DLD1 (cell line): ENCODE data around the gene MEGF11.

Experiments
- in situ Hi-C: cut with HindIII; loops from 2 replicates; pipeline ENCODE4 v1.10.0; 2017; ENCODE audit warnings: low sequenced_read_pairs

MEGF11 gene

GRCh38 chr15:65935391-65935790 lies 318.2 kb downstream of the MEGF11 start:
- in situ Hi-C loops, result no loop called here

GRCh38 chr15:65931221-65931620 lies 322.3 kb downstream of the MEGF11 start:
- in situ Hi-C loops, result no loop called here

- in situ Hi-C loops, result no loop called here
Observed at GRCh38 chr15:65930134-65930533, 323.4 kb downstream of the MEGF11 start.

DNA sequence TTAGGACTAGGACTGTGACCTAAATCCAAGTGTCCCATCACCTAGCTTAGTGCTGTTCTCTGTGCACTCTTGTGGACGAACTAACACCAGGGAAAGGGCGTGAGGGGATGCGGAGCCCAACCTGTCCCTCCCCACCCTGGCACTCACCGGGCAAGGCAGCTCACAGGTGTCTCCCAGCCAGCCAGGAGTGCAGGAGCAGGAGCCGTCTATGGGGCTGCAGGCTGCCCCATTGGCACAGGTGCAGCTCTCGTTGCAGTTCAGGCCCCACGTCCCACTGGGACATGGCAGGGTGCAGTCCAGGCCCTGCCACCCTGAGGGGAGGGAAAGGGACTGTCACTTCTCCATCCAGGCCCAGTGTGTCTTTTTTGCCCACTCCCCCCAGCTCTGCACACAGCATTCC lies 324.0 kb downstream of the MEGF11 start:
- in situ Hi-C loops, result no loop called here

GRCh38 chr15:65927545-65927944 lies 326.0 kb downstream of the MEGF11 start:
- in situ Hi-C loops, result no loop called here

DNA sequence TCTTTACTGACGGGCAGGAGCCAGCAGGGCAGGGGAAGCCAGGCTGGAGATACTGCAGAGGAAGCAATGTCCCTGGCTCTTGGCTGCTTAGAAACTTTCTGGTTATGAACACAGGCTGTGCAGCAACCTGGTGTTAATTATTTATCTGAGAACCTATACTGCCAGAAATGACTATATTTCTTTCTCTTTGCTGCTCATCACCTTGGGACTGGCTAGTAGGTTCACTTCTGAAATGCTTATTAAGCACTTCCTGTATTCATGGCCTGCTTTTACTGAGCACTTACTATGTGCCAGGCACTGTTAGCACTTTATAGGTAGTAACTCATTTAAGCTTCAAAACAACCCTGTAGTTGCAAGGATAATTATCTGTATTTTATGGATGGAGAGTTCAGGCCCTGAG lies 326.7 kb downstream of the MEGF11 start:
- in situ Hi-C loops, result no loop called here

- in situ Hi-C loops, result no loop called here
Observed at GRCh38 chr15:65926459-65926858, 327.1 kb downstream of the MEGF11 start.

GRCh38 chr15:65925338-65925737 lies 328.2 kb downstream of the MEGF11 start:
- in situ Hi-C loops, result no loop called here

DNA sequence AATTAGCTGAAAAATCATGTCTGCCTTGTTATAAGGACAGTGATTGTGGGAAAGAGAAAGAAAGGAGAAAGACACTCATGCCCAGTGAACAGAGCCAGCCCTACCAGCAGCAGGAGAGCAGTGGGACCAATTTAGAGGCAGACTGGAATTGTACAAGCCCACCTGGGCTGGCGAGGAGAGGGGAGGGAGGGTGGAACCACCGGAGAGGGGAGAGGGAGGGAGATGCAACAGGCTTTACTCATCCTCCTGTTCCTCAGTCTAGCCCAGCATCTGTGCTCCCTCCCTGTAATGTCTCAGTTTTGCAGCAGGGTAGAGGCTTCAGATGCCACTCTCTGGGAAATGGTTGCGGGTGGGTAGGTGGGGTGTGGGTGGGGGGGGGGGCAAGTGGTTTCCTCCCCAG lies 329.5 kb downstream of the MEGF11 start:
- in situ Hi-C loops, result no loop called here

DNA sequence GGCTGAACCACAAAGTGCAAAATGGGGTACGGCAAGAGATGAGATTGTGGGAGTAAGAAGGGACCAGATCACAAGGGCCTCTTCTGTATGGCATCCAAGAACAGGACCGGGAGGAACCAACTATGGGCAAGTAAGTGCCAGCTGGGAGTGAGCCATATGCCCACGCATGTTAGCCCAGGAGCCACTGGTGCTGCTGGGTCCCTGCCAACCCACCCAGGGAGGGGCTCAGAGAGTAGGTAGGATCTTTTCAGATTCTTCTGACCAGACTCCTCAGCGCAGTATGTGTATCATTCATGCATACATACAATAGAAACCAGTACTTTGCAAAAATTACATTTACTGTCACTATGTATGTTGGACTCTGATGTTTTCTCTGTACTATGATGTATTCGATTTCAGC lies 330.3 kb downstream of the MEGF11 start:
- in situ Hi-C loops, result no loop called here

GRCh38 chr15:65922621-65923020 lies 330.9 kb downstream of the MEGF11 start:
- in situ Hi-C loops, result no loop called here

DNA sequence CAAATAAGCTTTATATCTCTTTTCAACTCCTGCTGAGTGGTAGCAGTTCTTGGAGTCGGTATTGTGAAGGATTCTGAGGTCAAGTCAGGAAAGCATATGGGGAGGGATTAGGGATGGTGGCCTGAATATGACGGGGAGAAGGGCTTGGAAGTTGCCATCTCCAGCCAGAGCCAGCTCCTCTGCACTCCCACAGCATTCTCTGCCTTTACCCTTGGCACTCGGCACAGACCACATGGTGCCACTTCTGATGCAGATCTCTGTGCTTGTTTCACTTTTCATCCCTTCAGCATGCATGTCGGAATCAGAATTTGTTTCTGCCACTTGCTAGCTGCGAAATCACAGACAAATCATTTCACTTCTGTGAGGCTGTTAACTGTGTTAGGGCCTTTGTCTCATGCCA lies 331.8 kb downstream of the MEGF11 start:
- in situ Hi-C loops, result no loop called here

- in situ Hi-C loops, result no loop called here
Observed at GRCh38 chr15:65920825-65921309, 332.7 kb downstream of the MEGF11 start.

GRCh38 chr15:65920121-65920520 lies 333.4 kb downstream of the MEGF11 start:
- in situ Hi-C loops, result no loop called here

- in situ Hi-C loops, result no loop called here
Observed at GRCh38 chr15:65919353-65919752, 334.2 kb downstream of the MEGF11 start.

DNA sequence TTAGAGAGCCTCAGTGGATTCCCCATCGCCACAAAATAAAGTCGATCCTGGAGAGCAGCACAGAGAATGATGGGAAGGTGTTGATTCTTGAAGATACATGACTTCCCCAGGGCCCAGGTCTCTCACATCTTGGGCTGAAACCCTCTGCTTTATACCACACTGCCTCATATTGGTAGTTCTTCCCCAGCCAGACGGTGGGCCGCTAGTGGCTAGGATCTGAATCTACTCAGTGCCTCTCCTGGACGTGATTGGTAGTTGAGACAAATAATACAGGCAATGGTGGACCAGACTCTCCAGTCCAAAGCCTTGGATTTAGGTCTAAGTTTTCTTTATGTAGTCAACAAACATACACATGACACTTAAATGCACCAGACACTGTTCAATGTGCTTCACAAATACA lies 334.6 kb downstream of the MEGF11 start:
- in situ Hi-C loops, result no loop called here

DNA sequence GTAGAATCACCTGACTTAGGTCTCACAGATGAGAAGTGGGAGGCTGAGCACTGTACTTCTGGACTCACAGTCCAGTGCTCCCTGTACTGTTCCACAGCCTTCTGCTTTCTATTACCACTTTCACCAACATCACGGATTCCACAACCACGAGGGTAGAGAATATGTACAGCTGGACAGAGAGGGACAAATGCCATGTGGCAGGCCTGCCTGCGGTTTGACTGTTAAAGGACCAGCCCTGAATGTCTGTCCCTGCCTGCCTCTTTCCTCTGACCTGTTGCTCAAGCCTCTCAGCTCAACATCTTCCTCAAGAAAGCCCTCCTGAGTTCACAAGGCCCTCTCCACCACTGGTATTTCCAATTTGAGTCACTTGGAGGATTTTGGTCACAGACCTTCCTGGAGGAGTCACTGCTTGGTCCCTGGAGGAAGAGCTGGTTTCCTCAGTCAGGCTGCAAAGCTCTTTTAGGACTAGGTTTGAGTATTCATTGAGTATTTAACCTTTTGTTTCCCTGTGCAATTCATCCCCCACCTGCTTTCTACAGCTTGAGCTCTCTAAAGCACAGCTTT lies 335.1 kb downstream of the MEGF11 start:
- in situ Hi-C loops, result no loop called here

DNA sequence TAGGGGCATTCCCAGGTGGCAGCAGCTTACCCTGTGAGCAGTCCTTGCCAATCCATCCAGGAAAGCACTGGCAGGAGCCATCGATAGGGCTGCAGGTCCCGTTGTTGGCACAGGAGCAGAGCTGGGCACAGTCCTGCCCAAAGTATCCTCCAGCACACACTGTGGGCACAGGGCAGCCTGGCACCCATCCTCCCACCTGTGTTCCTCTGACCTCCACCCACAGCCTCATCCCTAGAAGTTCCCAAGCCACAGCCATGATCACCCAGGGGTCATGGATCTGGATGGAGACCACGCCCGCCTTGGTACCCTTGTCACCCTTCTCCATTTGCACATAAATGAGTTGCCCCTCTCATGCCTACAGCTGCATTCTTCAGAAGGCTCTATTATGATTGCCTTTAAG lies 335.6 kb downstream of the MEGF11 start:
- in situ Hi-C loops, result no loop called here

DNA sequence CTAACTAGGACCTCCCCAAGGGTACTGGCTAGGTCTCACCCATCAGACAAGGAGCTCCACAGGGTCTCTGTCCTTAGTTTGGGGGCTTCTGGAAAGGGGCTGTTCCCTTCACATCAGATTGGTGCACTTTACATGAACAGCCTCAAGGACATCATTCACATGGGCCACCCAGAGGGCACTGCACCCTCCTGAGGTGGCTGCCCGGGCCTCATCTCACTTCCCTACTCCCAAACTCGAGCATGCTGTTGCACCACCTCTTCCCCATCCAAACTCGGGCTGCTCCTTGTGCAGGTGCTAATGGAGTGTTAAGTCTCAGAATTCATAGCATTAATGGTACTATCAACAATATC lies 336.2 kb downstream of the MEGF11 start:
- in situ Hi-C loops, result no loop called here

GRCh38 chr15:65916664-65917406 lies 336.7 kb downstream of the MEGF11 start:
- in situ Hi-C loops, result no loop called here

DNA sequence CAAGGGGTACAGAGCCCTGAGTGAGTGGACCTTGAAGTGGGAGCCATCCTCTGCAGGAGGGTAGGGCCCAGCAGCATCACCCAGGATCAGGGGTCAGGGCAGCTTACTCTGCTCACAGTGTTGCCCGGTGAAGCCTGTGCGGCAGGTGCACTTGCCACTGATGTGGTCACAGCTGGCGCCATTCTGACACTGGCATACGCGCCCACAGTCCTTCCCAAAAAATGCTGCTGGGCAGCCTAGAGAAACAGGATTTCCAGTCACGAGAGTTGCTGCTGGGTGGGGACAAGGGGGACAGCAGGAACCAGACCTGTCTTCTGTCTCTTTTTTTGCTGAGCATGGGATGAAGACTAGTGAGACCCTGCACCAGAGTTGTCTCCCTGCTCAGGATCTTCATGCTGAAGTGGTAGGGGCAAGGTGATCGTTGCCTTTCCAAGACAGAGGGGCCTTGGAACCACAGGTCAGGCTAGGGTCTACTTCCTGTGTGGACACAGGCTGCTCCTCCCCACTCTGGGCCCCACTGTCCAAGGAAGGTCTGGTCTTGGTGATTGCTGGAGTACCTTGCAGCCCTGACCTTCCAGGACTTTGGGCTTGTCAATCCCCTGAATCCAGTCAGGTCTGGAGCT lies 337.4 kb downstream of the MEGF11 start:
- in situ Hi-C loops, result no loop called here
